ENCODE measurements around the gene OR5B12. TPM values are rescaled to one million over a fixed set of nuclear protein-coding genes. Genes with fewer than 3 reads are reported as not detected.
"Not testable (repeated sequence)": the region's sequence is repeated elsewhere in the genome, so short reads cannot be mapped to it uniquely, and the experiment has no call there.

The OR5B12 gene
- total RNA-seq, 1 experiment from 2014 or later: not detected

GRCh38 chr11:58433638-58434203, 8.3 kb downstream of the OR5B12 start:
- intact Hi-C loops (cut with micrococcal nuclease; ENCODE audit: unreplicated experiment): no loop called here
- no peak for DNase-seq
- no peaks in the 10 kb centered on the region for H3K27me3 Mint-ChIP-seq (ENCODE audit: unreplicated experiment)
- H3K9me3 Mint-ChIP-seq (ENCODE audit: low read depth, unreplicated experiment): peaks cover 8% of the 10 kb centered on the region
- no peak overlapping the region for H3K4me3 Mint-ChIP-seq (ENCODE audit: low read depth, unreplicated experiment)
- BruUV-seq (replicated peaks): no TSS peak
- no peaks in the 10 kb centered on the region for H3K36me3 Mint-ChIP-seq (ENCODE audit: insufficient read depth, unreplicated experiment)
- no peak for TF ChIP-seq CTCF (IDR thresholded peaks at IDR 0.05; ENCODE audit: unreplicated experiment)
- CTCF ChIA-PET: no interaction called here
- no peak overlapping the region for H3K27ac Mint-ChIP-seq (ENCODE audit: unreplicated experiment)
- no peaks in the 10 kb centered on the region for H3K4me1 Mint-ChIP-seq (ENCODE audit: low read depth, unreplicated experiment)

DNA sequence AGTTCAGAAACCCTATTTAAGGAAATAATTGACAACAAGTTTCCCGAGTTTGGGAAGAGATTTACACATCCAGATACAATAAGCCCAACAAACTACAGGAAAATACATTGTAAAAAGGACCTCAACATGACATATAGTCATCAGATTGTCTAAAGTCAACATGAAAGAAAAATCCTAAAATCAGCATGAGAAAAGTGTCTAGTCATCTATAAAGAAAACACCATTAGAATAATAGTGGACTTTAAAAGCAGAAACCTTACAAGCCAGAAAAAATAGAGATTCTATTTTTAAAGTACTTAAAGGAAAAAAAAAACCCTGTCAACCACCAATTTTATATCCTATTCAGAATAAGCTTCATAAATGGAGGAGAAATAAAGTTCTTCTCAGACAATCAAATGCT, 12.8 kb downstream of the OR5B12 start:
- Mint-ChIP-seq H3K27ac (ENCODE audit: unreplicated experiment) (no peak overlapping the region), H3K27me3 (ENCODE audit: unreplicated experiment) (no peaks in the 10 kb centered on the region), H3K9me3 (ENCODE audit: low read depth, unreplicated experiment) (no peaks in the 10 kb centered on the region), H3K4me3 (ENCODE audit: low read depth, unreplicated experiment) (no peak overlapping the region), H3K36me3 (ENCODE audit: insufficient read depth, unreplicated experiment) (no peaks in the 10 kb centered on the region), H3K4me1 (ENCODE audit: low read depth, unreplicated experiment) (no peaks in the 10 kb centered on the region)
- BruUV-seq (replicated peaks): no TSS peak
- CTCF ChIA-PET: no interaction called here
- no peak for DNase-seq
- intact Hi-C loops (cut with micrococcal nuclease; ENCODE audit: unreplicated experiment): no loop called here
- TF ChIP-seq CTCF (IDR thresholded peaks at IDR 0.05; ENCODE audit: unreplicated experiment): no peak

GRCh38 chr11:58428021-58428420, 14.0 kb downstream of the OR5B12 start, which contains the start of gene OR5B2:
OR5B2 (minus strand) TSS chr11:58428121; CDS start chr11:58423261, 4,860 bp downstream.
- CTCF ChIA-PET: no interaction called here
- no peak for DNase-seq
- Mint-ChIP-seq H3K4me1 (ENCODE audit: low read depth, unreplicated experiment) (no peaks in the 10 kb centered on the region), H3K27ac (ENCODE audit: unreplicated experiment) (no peak within 1 kb of the TSS), H3K9me3 (ENCODE audit: low read depth, unreplicated experiment) (no peaks in the 10 kb centered on the region), H3K27me3 (ENCODE audit: unreplicated experiment) (no peaks in the 10 kb centered on the region), H3K4me3 (ENCODE audit: low read depth, unreplicated experiment) (no peak within 1 kb of the TSS), H3K36me3 (ENCODE audit: insufficient read depth, unreplicated experiment) (no peaks in the 10 kb centered on the region)
- no TSS peak for BruUV-seq (replicated peaks)
- intact Hi-C loops (cut with micrococcal nuclease; ENCODE audit: unreplicated experiment): no loop called here
- TF ChIP-seq CTCF (IDR thresholded peaks at IDR 0.05; ENCODE audit: unreplicated experiment): no peak

DNA sequence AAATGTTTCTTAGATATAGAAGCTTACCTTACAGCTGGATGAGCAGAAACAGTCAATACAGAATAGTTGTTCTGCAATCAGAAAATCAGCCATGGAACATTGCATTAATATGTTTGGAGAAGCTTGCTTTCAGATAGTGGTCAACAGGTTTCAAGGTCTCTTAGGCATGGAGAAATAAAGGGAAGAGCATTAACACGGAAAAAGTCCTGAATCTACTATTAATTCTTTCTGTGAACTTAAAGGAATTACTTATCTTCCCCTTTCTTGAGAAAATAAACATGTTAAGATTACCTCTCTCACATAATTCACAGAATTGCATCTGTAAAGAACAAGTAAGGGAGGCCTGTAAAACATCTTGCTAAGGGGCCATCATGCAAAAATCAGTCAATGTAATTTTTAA, 35.3 kb downstream of the OR5B12 start, which contains the start of gene OR5B3:
Gene OR5B3, minus strand, starts transcription at position 101 of the 400 bp plus-strand sequence. CDS start 3,465 bp downstream, outside the sequence.
- Mint-ChIP-seq H3K9me3 (ENCODE audit: low read depth, unreplicated experiment) (no peaks in the 10 kb centered on the region), H3K27me3 (ENCODE audit: unreplicated experiment) (no peaks in the 10 kb centered on the region), H3K4me3 (ENCODE audit: low read depth, unreplicated experiment) (no peak within 1 kb of the TSS), H3K4me1 (ENCODE audit: low read depth, unreplicated experiment) (no peaks in the 10 kb centered on the region), H3K27ac (ENCODE audit: unreplicated experiment) (no peak within 1 kb of the TSS), H3K36me3 (ENCODE audit: insufficient read depth, unreplicated experiment) (no peaks in the 10 kb centered on the region)
- BruUV-seq (replicated peaks): no TSS peak
- intact Hi-C loops (cut with micrococcal nuclease; ENCODE audit: unreplicated experiment): no loop called here
- no peak for DNase-seq
- no peak for TF ChIP-seq CTCF (IDR thresholded peaks at IDR 0.05; ENCODE audit: unreplicated experiment)
- CTCF ChIA-PET: no interaction called here

DNA sequence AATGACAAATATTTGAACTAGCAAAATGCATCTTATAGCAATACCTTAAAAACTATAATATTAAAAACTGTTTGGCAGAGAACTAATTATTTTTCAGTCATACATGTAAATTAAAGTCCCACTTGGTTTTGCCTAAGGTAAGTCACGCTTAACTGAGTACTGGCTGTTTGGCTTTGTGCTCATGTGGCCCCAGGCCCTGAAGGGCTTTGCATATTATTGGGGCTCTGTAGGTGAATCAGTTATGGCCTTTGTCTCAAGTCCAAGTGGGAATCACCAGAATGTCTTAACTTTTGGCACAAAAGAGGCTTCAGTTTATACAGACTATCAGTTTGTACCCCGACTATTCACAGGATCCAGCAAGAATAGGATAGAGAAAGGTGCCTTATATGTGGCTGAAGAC, 42.4 kb downstream of the OR5B12 start:
- H3K9me3 Mint-ChIP-seq (ENCODE audit: low read depth, unreplicated experiment); H3K36me3 Mint-ChIP-seq (ENCODE audit: insufficient read depth, unreplicated experiment); DNase-seq; H3K4me3 Mint-ChIP-seq (ENCODE audit: low read depth, unreplicated experiment); H3K4me1 Mint-ChIP-seq (ENCODE audit: low read depth, unreplicated experiment); CTCF ChIA-PET; H3K27ac Mint-ChIP-seq (ENCODE audit: unreplicated experiment); H3K27me3 Mint-ChIP-seq (ENCODE audit: unreplicated experiment); intact Hi-C loops (cut with micrococcal nuclease; ENCODE audit: unreplicated experiment); BruUV-seq (replicated peaks): not testable (repeated sequence)
